CD4-positive, alpha-beta T cell (primary cell): ENCODE data around the gene RBMS3. TPM values are rescaled to one million over a fixed set of nuclear protein-coding genes. Genes with fewer than 3 reads are reported as not detected.

Source experiments
- ATAC-seq: fragments of 200-7000 bp; cut with Tn5 transposase; one replicate; pipeline ENCODE4 v1.10.0; 2022; ENCODE audit warnings: mild to moderate bottlenecking; ENCODE audit not compliant: poor library complexity
- CTCF ChIA-PET: fragments of 350-600 bp; sonication (Branson Sonifier 250); formaldehyde crosslinking; loops from one replicate; lab custom pipeline; 2021; ENCODE audit warnings: antibody characterized with exemption, inconsistent platforms; lab: Charles Lee
- POLR2A ChIA-PET: fragments of 350-600 bp; sonication (Branson Sonifier 250); formaldehyde crosslinking; loops from one replicate; lab custom pipeline; 2021; ENCODE audit warnings: antibody characterized with exemption, inconsistent platforms; lab: Charles Lee
- DNase-seq, 14 experiments: peaks; one replicate each; pipeline ENCODE4 v3.0.0-alpha.2; 2013 to 2020; ENCODE audit warnings: mixed read lengths in 2 of 14
- H3K27ac ChIP-seq, 2 donors: one replicate each; pipeline versions ENCODE4 v1.5.1 to v1.7.0; 2013; ENCODE audit warnings: low read length in 2 of 2, low read depth in 1 of 2, mild to moderate bottlenecking in 1 of 2
- H3K27me3 ChIP-seq, 2 experiments: 1 replicate in 1 of 2; 2 replicates in 1 of 2; pipeline versions ENCODE4 v1.6.1 to v1.7.0; 2013; ENCODE audit warnings: low read length in 2 of 2, control low read depth in 1 of 2, mild to moderate bottlenecking in 1 of 2, moderate library complexity in 1 of 2; ENCODE audit not compliant: insufficient read depth in 2 of 2, control insufficient read depth in 1 of 2
- H3K36me3 ChIP-seq: one replicate; pipeline ENCODE4 v1.6.1; 2013; ENCODE audit warnings: low read length, control low read depth; ENCODE audit not compliant: insufficient read depth
- H3K4me1 ChIP-seq: one replicate; pipeline ENCODE4 v1.6.1; 2013; ENCODE audit warnings: low read length, control low read depth; ENCODE audit not compliant: insufficient read depth
- H3K4me3 ChIP-seq: one replicate; pipeline ENCODE4 v1.5.1; 2013; ENCODE audit warnings: mild to moderate bottlenecking, low read length, moderate library complexity
- H3K9me3 ChIP-seq, 2 experiments: 1 replicate in 1 of 2; 2 replicates in 1 of 2; pipeline versions ENCODE4 v1.6.1 to v1.7.0; 2013; ENCODE audit warnings: low read length in 2 of 2, mild to moderate bottlenecking in 2 of 2, control low read depth in 1 of 2, moderate library complexity in 1 of 2; ENCODE audit not compliant: control insufficient read depth in 1 of 2, insufficient read depth in 1 of 2
- H3K27ac Mint-ChIP-seq: one replicate; pipeline ENCODE4 v1.8.0; 2020; ENCODE audit warnings: mixed read lengths
- H3K27me3 Mint-ChIP-seq: one replicate; pipeline ENCODE4 v1.8.0; 2021; ENCODE audit warnings: mixed read lengths
- H3K36me3 Mint-ChIP-seq: one replicate; pipeline ENCODE4 v1.8.0; 2021; ENCODE audit warnings: low read depth, mixed read lengths
- H3K4me1 Mint-ChIP-seq: one replicate; pipeline ENCODE4 v1.8.0; 2021; ENCODE audit warnings: low read depth, mixed read lengths
- H3K4me3 Mint-ChIP-seq: one replicate; pipeline ENCODE4 v1.8.0; 2020; ENCODE audit warnings: mild to moderate bottlenecking, mixed read lengths
- H3K9me3 Mint-ChIP-seq: one replicate; pipeline ENCODE4 v1.8.0; 2020; ENCODE audit warnings: mixed read lengths
- CTCF ChIP-seq: fragments of 200-600 bp; IDR thresholded peaks from one replicate; pipeline ENCODE4 v1.8.0; 2022; ENCODE audit warnings: antibody characterized with exemption, mild to moderate bottlenecking
- intact Hi-C, 2 experiments: fragments of 100-400 bp; cut with DNase I in 1 of 2; cut with micrococcal nuclease in 1 of 2; formaldehyde crosslinking; loops; one replicate each; pipeline versions ENCODE4 v1.15.1 to v1.9.0; 2023 to 2025; cut with DNase I, micrococcal nuclease
- total RNA-seq, 174 experiments: library from RNA in 2 of 174; stranded (reverse) in 2 of 174; gene quantifications; one replicate each; pipeline ENCODE4 v1.2.3 and lab custom pipeline; 2021 to 2026

RBMS3 gene
- total RNA-seq, 2 experiments from 2014 or later, result 1.6 to 1.7 TPM

- Mint-ChIP-seq H3K9me3 (no peaks in the 10 kb centered on the region), H3K4me3 (no peak overlapping the region), H3K27me3 (no peaks in the 10 kb centered on the region), H3K4me1 (no peaks in the 10 kb centered on the region), H3K36me3 (no peaks in the 10 kb centered on the region), H3K27ac (no peak overlapping the region)
- peaks cover 0 to 4% of the 10 kb centered on the region in 2 experiments for H3K9me3 ChIP-seq
- DNase-seq (no peak), ATAC-seq (no peak)
- intact Hi-C loops, result no loop called here
- H3K27ac ChIP-seq, result no peak overlapping the region
- no peaks in the 10 kb centered on the region for H3K27me3 ChIP-seq
- no peaks in the 10 kb centered on the region for H3K4me1 ChIP-seq
- H3K4me3 ChIP-seq, result no peak overlapping the region
- ChIA-PET POLR2A (no interaction called here), CTCF (no interaction called here)
- TF ChIP-seq CTCF, result no peak
- H3K36me3 ChIP-seq, result no peaks in the 10 kb centered on the region
These were observed 39.0 kb upstream of the RBMS3 start for GRCh38 chr3:29241855-29242254.

GRCh38 chr3:29242296-29242695 is 38.6 kb upstream of the RBMS3 start:
- no peak for TF ChIP-seq CTCF
- Histone ChIP-seq H3K4me3 (no peak overlapping the region), H3K9me3 (peaks cover 0 to 4% of the 10 kb centered on the region in 2 experiments), H3K36me3 (no peaks in the 10 kb centered on the region), H3K4me1 (no peaks in the 10 kb centered on the region), H3K27me3 (no peaks in the 10 kb centered on the region), H3K27ac (no peak overlapping the region)
- ChIA-PET POLR2A (no interaction called here), CTCF (no interaction called here)
- Mint-ChIP-seq H3K9me3 (no peaks in the 10 kb centered on the region), H3K4me1 (no peaks in the 10 kb centered on the region), H3K27ac (no peak overlapping the region), H3K4me3 (no peak overlapping the region), H3K36me3 (no peaks in the 10 kb centered on the region), H3K27me3 (no peaks in the 10 kb centered on the region)
- ATAC-seq, result no peak
- no peak for DNase-seq
- intact Hi-C loops, result no loop called here

GRCh38 chr3:29245441-29245840 is 35.4 kb upstream of the RBMS3 start:
- DNase-seq, result no peak

More at GRCh38 chr3:29245441-29245840, 35.4 kb upstream of the RBMS3 start:
- Mint-ChIP-seq H3K27me3 (no peaks in the 10 kb centered on the region), H3K9me3 (no peaks in the 10 kb centered on the region), H3K27ac (no peak overlapping the region), H3K4me1 (no peaks in the 10 kb centered on the region), H3K4me3 (no peak overlapping the region), H3K36me3 (no peaks in the 10 kb centered on the region)
- TF ChIP-seq CTCF, result no peak
- Histone ChIP-seq H3K9me3 (peaks cover 0 to 4% of the 10 kb centered on the region in 2 experiments), H3K27ac (no peak overlapping the region), H3K27me3 (no peaks in the 10 kb centered on the region), H3K4me3 (no peak overlapping the region), H3K4me1 (no peaks in the 10 kb centered on the region), H3K36me3 (no peaks in the 10 kb centered on the region)
- ChIA-PET CTCF (interaction anchor here (0.6 to 1.4 kb wide), 2 partner anchors 10 to 133 kb away, joined by 3 read pairs; no protein-coding TSS in a partner anchor), POLR2A (no interaction called here)
- intact Hi-C loops, result no loop called here
- no peak for ATAC-seq
